A549 (cell line): ENCODE measurements around the gene PRKAG2. TPM values are rescaled to one million over a fixed set of nuclear protein-coding genes. Genes with fewer than 3 reads are reported as not detected.

Source experiments
- ATAC-seq, 2 experiments: fragments of 200-7000 bp in 1 of 2; fragments of >200 bp in 1 of 2; cut with Nextera tagmentation in 1 of 2; cut with Tn5 transposase in 1 of 2; 3 replicates each; pipeline versions ENCODE4 v1.8.0 to v1.9.1; 2018 to 2020; ENCODE audit warnings: mild to moderate bottlenecking in 1 of 2, moderate library complexity in 1 of 2
- CTCF ChIA-PET: fragments of 300-600 bp; sonication (Branson Sonifier 250); formaldehyde crosslinking; extraction: SDS; loops from one replicate; lab custom pipeline; 2021; ENCODE audit warnings: antibody characterized with exemption, inconsistent platforms; lab: Yijun Ruan, JAX
- POLR2A ChIA-PET: fragments of 350-600 bp; formaldehyde crosslinking; extraction: SDS; loops from one replicate; lab custom pipeline; 2021; ENCODE audit warnings: antibody characterized with exemption, inconsistent platforms; lab: Yijun Ruan, JAX
- DNase-seq, 2 experiments: peaks; one replicate each; pipeline versions ENCODE4 v3.0.0 to v3.0.0-alpha.2; 2011 to 2016; ENCODE audit warnings: low read depth in 1 of 2, low spot score in 1 of 2
- FAIRE-seq: peaks from 2 replicates; lab custom pipeline; 2011; peaks lifted over from hg19 to GRCh38; lab: Jason Lieb, UNC
- H3K27ac ChIP-seq, 2 experiments: fragments of >200 bp; sonication (Bioruptor Twin); formaldehyde crosslinking; 3 replicates each; pipeline ENCODE4 v1.5.1; 2016 to 2017
- H3K4me1 ChIP-seq: fragments of >200 bp; sonication (Bioruptor Twin); formaldehyde crosslinking; 3 replicates; pipeline ENCODE4 v1.6.1; 2016
- H3K4me2 ChIP-seq: fragments of >200 bp; sonication (Bioruptor Twin); formaldehyde crosslinking; 3 replicates; pipeline ENCODE4 v1.6.1; 2016
- H3K4me3 ChIP-seq: fragments of >200 bp; sonication (Bioruptor Twin); formaldehyde crosslinking; 3 replicates; pipeline ENCODE4 v1.5.1; 2016
- H3K9me3 ChIP-seq: fragments of >200 bp; sonication (Bioruptor Twin); formaldehyde crosslinking; 3 replicates; pipeline ENCODE4 v1.6.1; 2016
- BHLHE40 ChIP-seq: IDR thresholded peaks from 2 replicates; pipeline ENCODE4 v1.6.1; 2012; ENCODE audit warnings: low read depth, low read length, inconsistent platforms
- CBX2 ChIP-seq: fragments of 200-600 bp; sonication (generic); IDR thresholded peaks from 2 replicates; pipeline ENCODE4 v1.6.1; 2016; ENCODE audit warnings: low read depth, mild to moderate bottlenecking, borderline replicate concordance
- CBX8 ChIP-seq: fragments of 200-600 bp; sonication (generic); IDR thresholded peaks from 2 replicates; pipeline ENCODE4 v1.6.1; 2016
- CEBPB ChIP-seq, 2 experiments: fragments of >200 bp in 1 of 2; sonication (Bioruptor Twin) in 1 of 2; formaldehyde crosslinking in 1 of 2; IDR thresholded peaks; 2 replicates each; pipeline ENCODE4 v1.6.1; 2012 to 2016
- CHD2 ChIP-seq: fragments of 150-350 bp; IDR thresholded peaks from 2 replicates; pipeline ENCODE4 v1.6.1; 2014; ENCODE audit warnings: low read length; ENCODE audit not compliant: partially characterized antibody
- EP300 ChIP-seq, 2 experiments: fragments of >200 bp; sonication (Bioruptor Twin); formaldehyde crosslinking; IDR thresholded peaks; 2 replicates in 1 of 2; 3 replicates in 1 of 2; pipeline ENCODE4 v1.6.1; 2016 to 2017
- HEYL ChIP-seq: fragments of 250-450 bp; sonication (Bioruptor Pico); IDR thresholded peaks from 2 replicates; pipeline ENCODE4 v1.8.0; 2021; ENCODE audit warnings: mild to moderate bottlenecking, moderate library complexity
- HOXA7 ChIP-seq: fragments of 250-450 bp; sonication (Bioruptor Pico); IDR thresholded peaks from 2 replicates; pipeline ENCODE4 v1.5.0; 2020; ENCODE audit warnings: mild to moderate bottlenecking, moderate library complexity
- KDM1A ChIP-seq: fragments of 200-600 bp; sonication (generic); IDR thresholded peaks from 2 replicates; pipeline ENCODE4 v1.6.1; 2016; ENCODE audit warnings: low read depth, mild to moderate bottlenecking
- MAFK ChIP-seq: fragments of 450-650 bp; IDR thresholded peaks from 2 replicates; pipeline ENCODE4 v1.6.1; 2014; ENCODE audit not compliant: partially characterized antibody
- MYC ChIP-seq: IDR thresholded peaks from 2 replicates; pipeline ENCODE4 v1.6.1; 2012; ENCODE audit warnings: mild to moderate bottlenecking, inconsistent platforms, low read length, improper control_type of control experiment, borderline replicate concordance
- POLR2AphosphoS2 ChIP-seq: conservative IDR thresholded peaks from 2 replicates; pipeline ENCODE4 v1.6.1; 2012; ENCODE audit warnings: low read length, improper control_type of control experiment, inconsistent platforms
- RAD21 ChIP-seq, 2 experiments: fragments of >200 bp in 1 of 2; sonication (Bioruptor Twin) in 1 of 2; formaldehyde crosslinking in 1 of 2; IDR thresholded peaks in 1 of 2; conservative IDR thresholded peaks in 1 of 2; 2 replicates in 1 of 2; 3 replicates in 1 of 2; pipeline ENCODE4 v1.6.1; 2012 to 2018; ENCODE audit warnings: inconsistent platforms in 1 of 2
- RARB ChIP-seq: fragments of 250-450 bp; sonication (Bioruptor Pico); IDR thresholded peaks from 2 replicates; pipeline ENCODE4 v1.8.0; 2021; ENCODE audit warnings: mild to moderate bottlenecking, moderate library complexity
- RFX5 ChIP-seq: fragments of 450-650 bp; IDR thresholded peaks from 2 replicates; pipeline ENCODE4 v1.7.1; 2014; ENCODE audit warnings: antibody characterized with exemption, mild to moderate bottlenecking, moderate library complexity
- RNF2 ChIP-seq: fragments of 200-600 bp; sonication (generic); IDR thresholded peaks from 2 replicates; pipeline ENCODE4 v1.6.1; 2016; ENCODE audit warnings: low read depth, mild to moderate bottlenecking, antibody characterized with exemption, moderate library complexity, borderline replicate concordance
- TFCP2L1 ChIP-seq: fragments of 250-450 bp; sonication (Bioruptor Pico); IDR thresholded peaks from 2 replicates; pipeline ENCODE4 v1.5.0; 2021; ENCODE audit warnings: mild to moderate bottlenecking
- ZC3H11A ChIP-seq: fragments of 450-650 bp; IDR thresholded peaks from 2 replicates; pipeline ENCODE4 v1.6.1; 2014; ENCODE audit warnings: antibody characterized with exemption, mild to moderate bottlenecking
- WGBS: methylation state at CpG from one replicate; pipeline ENCODE4 v1.1.6; 2017; ENCODE audit errors: missing lambda C conversion rate; 5-methylcytosine and 5-hydroxymethylcytosine counted together
- polyA plus RNA-seq, 4 experiments: library from polyadenylated mRNA; depleted of rRNA in 3 of 4; stranded (reverse); fragments of >200 nt; fragmentation: RNase III in 1 of 4; extraction: RNeasy Plus Mini Kit Qiagen cat#74134 plus additional on column Dnase treatment in 1 of 4; gene quantifications; 2 replicates in 3 of 4; 3 replicates in 1 of 4; pipeline ENCODE4 v1.2.3, GENCODE V29; 2011 to 2017
- TF ChIP-seq, protein P1 (sequence below): IDR thresholded peaks from 2 replicates; pipeline ENCODE4 v1.6.1; 2012; ENCODE audit warnings: low read depth, borderline replicate concordance
- TF ChIP-seq, protein P2 (sequence below): fragments of 150-350 bp; IDR thresholded peaks from 2 replicates; pipeline ENCODE4 v1.6.1; 2014; ENCODE audit warnings: low read depth, mild to moderate bottlenecking, low read length
- TF ChIP-seq, protein P3 (sequence below): fragments of >200 bp; sonication (Bioruptor Twin); formaldehyde crosslinking; IDR thresholded peaks from 3 replicates; pipeline ENCODE4 v1.6.1; 2016

Gene PRKAG2
- polyA plus RNA-seq, 2 of the 4 experiments (the other 2 are of a cell fraction), result 26.5 to 31.7 TPM

DNA sequence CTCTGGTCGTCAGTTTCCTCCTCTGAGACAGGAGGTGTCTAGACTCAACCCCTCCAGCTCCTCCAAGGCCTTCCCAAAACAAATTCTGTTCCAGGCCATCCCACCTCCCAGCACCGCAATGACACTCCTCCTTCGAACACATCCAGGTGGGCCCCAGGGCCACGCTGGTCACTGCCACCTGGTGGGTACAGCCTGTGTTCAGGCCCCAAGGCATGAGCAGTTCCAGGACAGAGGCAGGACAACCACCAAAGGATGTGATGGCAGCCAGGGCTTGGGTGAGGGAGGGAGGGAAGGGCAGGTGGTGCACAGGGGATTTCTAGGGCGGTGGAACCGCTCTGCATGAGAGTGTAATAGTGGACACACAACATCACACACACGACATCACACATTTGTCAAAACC is 76.5 kb downstream of the PRKAG2 start:
- ATAC-seq, result no peak
- ChIA-PET POLR2A (no interaction called here), CTCF (interaction anchor here (1.0 to 12.8 kb wide), 2 partner anchors 17 to 25 kb away, joined by 3 to 153 read pairs; no protein-coding TSS in a partner anchor)
- H3K9me3 ChIP-seq, result 0 out of 3 replicates have a peak, but pooled peaks cover 7% of the 10 kb centered on the region
- DNase-seq, result no peak
- peaks cover 31% of the 10 kb centered on the region for H3K4me1 ChIP-seq
- H3K4me3 ChIP-seq, result no peak overlapping the region
- peak overlapping the region in 1 of 2 experiments; percentile 5; a peak in 1 of 6 replicates for H3K27ac ChIP-seq
- WGBS, result 90% methylated on average over 7 of the region's 7 CpGs
- TF ChIP-seq ZC3H11A (no peak), HOXA7 (CRISPR knock-in tag) (no peak), TFCP2L1 (CRISPR knock-in tag) (no peak)
- FAIRE-seq, result no peak
- H3K4me2 ChIP-seq, result no peak overlapping the region

- ATAC-seq (no peak), FAIRE-seq (no peak), DNase-seq (no peak)
- Histone ChIP-seq H3K4me1 (peaks cover 31% of the 10 kb centered on the region), H3K4me3 (no peak overlapping the region), H3K4me2 (no peak overlapping the region), H3K9me3 (0 out of 3 replicates have a peak, but pooled peaks cover 2% of the 10 kb centered on the region), H3K27ac (peak overlapping the region in 1 of 2 experiments; percentile 44; a peak in 1 of 6 replicates)
- CTCF ChIA-PET, result interaction anchor here (1.0 to 12.8 kb wide), 3 partner anchors 16 to 484 kb away, joined by 3 to 153 read pairs (median 3); no protein-coding TSS in a partner anchor
- WGBS, result 94% methylated on average over 15 of the region's 15 CpGs
- TF ChIP-seq CEBPB (IDR thresholded peaks at IDR 0.05) (no peak), CBX2 (no peak), EP300 (IDR thresholded peaks at IDR 0.05) (no peak), CBX8 (no peak)
- TF ChIP-seq, protein P1, sequence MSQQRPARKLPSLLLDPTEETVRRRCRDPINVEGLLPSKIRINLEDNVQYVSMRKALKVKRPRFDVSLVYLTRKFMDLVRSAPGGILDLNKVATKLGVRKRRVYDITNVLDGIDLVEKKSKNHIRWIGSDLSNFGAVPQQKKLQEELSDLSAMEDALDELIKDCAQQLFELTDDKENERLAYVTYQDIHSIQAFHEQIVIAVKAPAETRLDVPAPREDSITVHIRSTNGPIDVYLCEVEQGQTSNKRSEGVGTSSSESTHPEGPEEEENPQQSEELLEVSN, result no peak
- TF ChIP-seq, protein P2, sequence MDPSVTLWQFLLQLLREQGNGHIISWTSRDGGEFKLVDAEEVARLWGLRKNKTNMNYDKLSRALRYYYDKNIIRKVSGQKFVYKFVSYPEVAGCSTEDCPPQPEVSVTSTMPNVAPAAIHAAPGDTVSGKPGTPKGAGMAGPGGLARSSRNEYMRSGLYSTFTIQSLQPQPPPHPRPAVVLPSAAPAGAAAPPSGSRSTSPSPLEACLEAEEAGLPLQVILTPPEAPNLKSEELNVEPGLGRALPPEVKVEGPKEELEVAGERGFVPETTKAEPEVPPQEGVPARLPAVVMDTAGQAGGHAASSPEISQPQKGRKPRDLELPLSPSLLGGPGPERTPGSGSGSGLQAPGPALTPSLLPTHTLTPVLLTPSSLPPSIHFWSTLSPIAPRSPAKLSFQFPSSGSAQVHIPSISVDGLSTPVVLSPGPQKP, result no peak
- POLR2A ChIA-PET, result no interaction called here
These were observed 77.4 kb downstream of the PRKAG2 start for GRCh38 chr7:151799506-151799905.

DNA sequence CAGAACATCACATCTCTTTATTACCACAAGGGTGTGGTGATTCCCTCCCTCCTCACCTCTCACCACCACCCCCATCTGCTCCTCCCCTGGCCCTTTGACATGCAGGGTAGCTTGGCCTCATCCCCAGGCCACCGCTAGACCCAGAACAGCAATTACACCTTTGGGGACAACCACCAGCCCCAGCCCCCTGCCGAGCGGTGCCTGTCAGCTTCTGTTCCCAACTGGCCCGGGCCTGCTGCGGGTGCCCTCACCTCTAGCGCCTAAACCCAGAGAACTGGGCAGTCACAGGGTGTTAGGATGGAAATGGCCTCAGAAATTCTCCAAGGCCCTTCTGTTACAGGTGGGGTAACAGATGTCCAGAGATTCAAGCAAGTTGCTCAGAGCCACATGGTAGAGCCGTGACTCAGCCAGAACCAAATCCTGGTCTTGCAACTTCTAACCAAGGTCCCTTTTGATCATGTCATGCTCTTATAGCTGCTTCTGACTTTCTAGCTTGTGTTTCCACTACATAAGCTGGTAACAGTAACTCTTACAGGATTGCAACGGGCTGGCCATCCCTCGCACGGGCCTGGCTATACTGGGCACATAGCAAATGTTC is 78.0 kb downstream of the PRKAG2 start:
- DNase-seq, result no peak
- Histone ChIP-seq H3K9me3 (no peaks in the 10 kb centered on the region), H3K4me3 (no peak overlapping the region), H3K27ac (peak overlapping the region in 1 of 2 experiments; percentile 44; a peak in 1 of 6 replicates), H3K4me1 (peaks cover 31% of the 10 kb centered on the region), H3K4me2 (no peak overlapping the region)
- POLR2A ChIA-PET, result no interaction called here
- no peak for ATAC-seq
- WGBS, result 89% methylated on average over 10 of the region's 10 CpGs
- TF ChIP-seq MAFK (no peak), CBX8 (no peak), HEYL (no peak), CBX2 (no peak), RAD21 (conservative IDR thresholded peaks at IDR 0.05 in 1 of 2, IDR thresholded peaks at IDR 0.05 in 1 of 2) (no peak), BHLHE40 (no peak), KDM1A (no peak), MYC (no peak), CHD2 (no peak), POLR2AphosphoS2 (no peak), RARB (CRISPR knock-in tag) (no peak), RFX5 (no peak), RNF2 (no peak)
- TF ChIP-seq, protein P3, sequence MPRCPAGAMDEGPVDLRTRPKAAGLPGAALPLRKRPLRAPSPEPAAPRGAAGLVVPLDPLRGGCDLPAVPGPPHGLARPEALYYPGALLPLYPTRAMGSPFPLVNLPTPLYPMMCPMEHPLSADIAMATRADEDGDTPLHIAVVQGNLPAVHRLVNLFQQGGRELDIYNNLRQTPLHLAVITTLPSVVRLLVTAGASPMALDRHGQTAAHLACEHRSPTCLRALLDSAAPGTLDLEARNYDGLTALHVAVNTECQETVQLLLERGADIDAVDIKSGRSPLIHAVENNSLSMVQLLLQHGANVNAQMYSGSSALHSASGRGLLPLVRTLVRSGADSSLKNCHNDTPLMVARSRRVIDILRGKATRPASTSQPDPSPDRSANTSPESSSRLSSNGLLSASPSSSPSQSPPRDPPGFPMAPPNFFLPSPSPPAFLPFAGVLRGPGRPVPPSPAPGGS, result no peak
- CTCF ChIA-PET, result interaction anchor here (1.0 to 12.8 kb wide), 4 partner anchors 9 to 484 kb away, joined by 3 to 153 read pairs (median 10); no protein-coding TSS in a partner anchor
- FAIRE-seq, result no peak
